OCI-LY7 (cell line): ENCODE measurements around the gene VRTN. TPM values are rescaled to one million over a fixed set of nuclear protein-coding genes. Genes with fewer than 3 reads are reported as not detected.

Experiments used
- BruUV-seq: library from RNA; stranded (reverse); fragments of 400-500 nt; replicated peaks from 2 replicates; lab custom pipeline; 2021; lab: Mats Ljungman, UMichigan
- CTCF ChIA-PET: fragments of 300-600 bp; sonication (Branson Sonifier 250); formaldehyde crosslinking; loops from one replicate; lab custom pipeline; 2022; ENCODE audit warnings: antibody characterized with exemption; ENCODE audit not compliant: unreplicated experiment; lab: Charles Lee
- POLR2A ChIA-PET: fragments of 300-600 bp; sonication (Branson Sonifier 250); formaldehyde crosslinking; loops from one replicate; lab custom pipeline; 2022; ENCODE audit warnings: antibody characterized with exemption; lab: Charles Lee
- DNase-seq: peaks from one replicate; pipeline ENCODE4 v3.0.0-alpha.2; 2015; ENCODE audit warnings: low spot score
- H2AFZ ChIP-seq: fragments of 200-600 bp; sonication (generic), shearing (Covaris generic); 2 replicates; pipeline ENCODE4 v1.6.1; 2014; ENCODE audit warnings: mild to moderate bottlenecking, antibody characterized with exemption, low read length, moderate library complexity
- H3K27ac ChIP-seq: fragments of 200-600 bp; sonication (generic); 2 replicates; pipeline ENCODE4 v1.5.1; 2014; ENCODE audit warnings: mixed run types, low read depth, mild to moderate bottlenecking, moderate library complexity, low read length, inconsistent platforms; ENCODE audit not compliant: poor library complexity, severe bottlenecking
- H3K36me3 ChIP-seq: fragments of 200-600 bp; sonication (generic); 2 replicates; pipeline ENCODE4 v1.6.1; 2014; ENCODE audit warnings: mild to moderate bottlenecking, antibody characterized with exemption, low read length, moderate library complexity, mixed read lengths; ENCODE audit not compliant: insufficient read depth
- H3K4me1 ChIP-seq: fragments of 200-600 bp; sonication (generic); 2 replicates; pipeline ENCODE4 v1.5.1; 2014; ENCODE audit warnings: mild to moderate bottlenecking, low read length; ENCODE audit not compliant: insufficient read depth, poor library complexity, severe bottlenecking
- H3K4me2 ChIP-seq: fragments of 200-600 bp; sonication (generic); 2 replicates; pipeline ENCODE4 v1.6.1; 2014; ENCODE audit warnings: mild to moderate bottlenecking, low read length
- H3K4me3 ChIP-seq: fragments of 200-600 bp; sonication (generic); 2 replicates; pipeline ENCODE4 v1.5.1; 2014; ENCODE audit warnings: mild to moderate bottlenecking, low read depth, low read length; ENCODE audit not compliant: poor library complexity, severe bottlenecking
- H3K79me2 ChIP-seq: fragments of 200-600 bp; sonication (generic); 2 replicates; pipeline ENCODE4 v1.6.1; 2016; ENCODE audit warnings: low read depth, mild to moderate bottlenecking, low read length, moderate library complexity, mixed read lengths; ENCODE audit not compliant: insufficient read depth
- H3K9me2 ChIP-seq: fragments of 200-600 bp; sonication (generic); 2 replicates; pipeline ENCODE4 v1.6.1; 2016; ENCODE audit warnings: mild to moderate bottlenecking, low read length, mixed read lengths; ENCODE audit not compliant: insufficient read depth
- H3K9me3 ChIP-seq: fragments of 200-600 bp; sonication (generic); 2 replicates; pipeline ENCODE4 v1.6.1; 2014; ENCODE audit warnings: mild to moderate bottlenecking, mixed run types, low read length, mixed read lengths
- H4K20me1 ChIP-seq: fragments of 200-600 bp; sonication (generic); 2 replicates; pipeline ENCODE4 v1.6.1; 2014; ENCODE audit warnings: mild to moderate bottlenecking, antibody characterized with exemption, low read length, moderate library complexity, mixed read lengths; ENCODE audit not compliant: insufficient read depth
- CTCF ChIP-seq: fragments of 200-600 bp; sonication (generic); conservative IDR thresholded peaks from 2 replicates; pipeline ENCODE4 v1.5.1; 2014; ENCODE audit warnings: mild to moderate bottlenecking, antibody characterized with exemption, low read length, moderate library complexity, mixed read lengths
- EZH2phosphoT487 ChIP-seq: fragments of 200-600 bp; sonication (generic); IDR thresholded peaks from 2 replicates; pipeline ENCODE4 v1.6.1; 2018; ENCODE audit warnings: low read depth, borderline replicate concordance, mild to moderate bottlenecking, mixed run types, antibody characterized with exemption, low read length, moderate library complexity, mixed read lengths
- intact Hi-C: fragments of 100-400 bp; cut with micrococcal nuclease; formaldehyde crosslinking; loops from one replicate; pipeline ENCODE4 v1.10.0; 2022; ENCODE audit not compliant: unreplicated experiment
- total RNA-seq, 2 experiments: library from RNA; depleted of rRNA in 1 of 2; stranded (reverse); fragments of >200 nt in 1 of 2; shearing (Covaris generic) in 1 of 2; gene quantifications; 2 replicates each; pipeline ENCODE4 v1.2.3, GENCODE V29; 2014 to 2022

Gene VRTN
- total RNA-seq, 2 experiments from 2014 or later, result not detected

GRCh38 chr14:74368441-74368840 is 20.2 kb downstream of the VRTN start:
- no peak overlapping the region for H3K27ac ChIP-seq
- no peak overlapping the region for H2AFZ ChIP-seq
- BruUV-seq, result no TSS peak
- H3K36me3 ChIP-seq, result no peaks in the 10 kb centered on the region
- H3K9me2 ChIP-seq, result no peaks in the 10 kb centered on the region
- no peak overlapping the region for H3K4me2 ChIP-seq
- POLR2A ChIA-PET, result interaction anchor here (0.6 kb wide), 1 partner anchor 14 kb away, joined by 5 read pairs; no protein-coding TSS in a partner anchor
- intact Hi-C loops, result no loop called here
- H3K79me2 ChIP-seq, result no peaks in the 10 kb centered on the region
- H3K9me3 ChIP-seq, result no peaks in the 10 kb centered on the region
- TF ChIP-seq EZH2phosphoT487, result no peak
- no peak for TF ChIP-seq CTCF
- CTCF ChIA-PET, result no interaction called here
- H3K4me3 ChIP-seq, result no peak overlapping the region
- no peak for DNase-seq
- H4K20me1 ChIP-seq, result no peaks in the 10 kb centered on the region
- no peaks in the 10 kb centered on the region for H3K4me1 ChIP-seq

GRCh38 chr14:74377976-74378690 is 29.9 kb downstream of the VRTN start:
- no peak overlapping the region for H3K27ac ChIP-seq
- CTCF ChIA-PET, result no interaction called here

More at GRCh38 chr14:74377976-74378690, 29.9 kb downstream of the VRTN start:
- Histone ChIP-seq H2AFZ (no peak overlapping the region), H3K36me3 (no peaks in the 10 kb centered on the region), H3K4me3 (no peak overlapping the region), H3K4me2 (no peak overlapping the region), H3K9me2 (no peaks in the 10 kb centered on the region), H4K20me1 (no peaks in the 10 kb centered on the region), H3K4me1 (no peaks in the 10 kb centered on the region), H3K79me2 (no peaks in the 10 kb centered on the region), H3K9me3 (no peaks in the 10 kb centered on the region)
- no peak for DNase-seq
- no TSS peak for BruUV-seq
- POLR2A ChIA-PET, result interaction anchor here (0.5 kb wide), 1 partner anchor 219 kb away, joined by 3 read pairs; no protein-coding TSS in a partner anchor
- no peak for TF ChIP-seq EZH2phosphoT487
- no peak for TF ChIP-seq CTCF
- intact Hi-C loops, result no loop called here
